Frontal cortex (tissue), 4 donors: ENCODE data around the gene CIRBP. TPM values are rescaled to one million over a fixed set of nuclear protein-coding genes. Genes with fewer than 3 reads are reported as not detected.

ENCODE experiments used
- DNase-seq, 2 donors: peaks; one replicate each; pipeline ENCODE4 v3.0.0; 2012; ENCODE audit warnings: low spot score in 2 of 2
- FAIRE-seq: peaks from 2 replicates; lab custom pipeline; 2012; peaks lifted over from hg19 to GRCh38; lab: Jason Lieb, UNC
- total RNA-seq: library from RNA; depleted of rRNA; stranded (reverse); fragments of >200 nt; gene quantifications from one replicate; pipeline ENCODE4 v1.2.3, GENCODE V29; 2014
- donor health status: control.
- donor health status: control.
- donor health status: control.

Gene CIRBP
- total RNA-seq, 1 donor from 2014 or later, result 573 TPM

- DNase-seq, result no peak
- FAIRE-seq, result no peak
Measured at GRCh38 chr19:1287354-1288225, 18.5 kb downstream of the CIRBP start.

GRCh38 chr19:1288226-1288612 lies 19.1 kb downstream of the CIRBP start:
- no peak for FAIRE-seq
- DNase-seq, result no peak

GRCh38 chr19:1288833-1289685 lies 19.9 kb downstream of the CIRBP start:
- no peak for FAIRE-seq
- DNase-seq, result no peak

- FAIRE-seq, result no peak
- no peak for DNase-seq
Measured at GRCh38 chr19:1289686-1290025, 20.5 kb downstream of the CIRBP start.

GRCh38 chr19:1290196-1290702 lies 21.1 kb downstream of the CIRBP start:
- no peak for FAIRE-seq

GRCh38 chr19:1290703-1291651 lies 21.8 kb downstream of the CIRBP start:
- DNase-seq (no peak), FAIRE-seq (no peak)

More at GRCh38 chr19:1290196-1290702, 21.1 kb downstream of the CIRBP start:
- no peak for DNase-seq

GRCh38 chr19:1291761-1292418 lies 22.8 kb downstream of the CIRBP start:
- DNase-seq (peak in 1 of 2 donors; percentile 76), FAIRE-seq (no peak)

GRCh38 chr19:1292419-1293151 lies 23.5 kb downstream of the CIRBP start:
- no peak for FAIRE-seq
- DNase-seq, result no peak

- DNase-seq, result no peak
- FAIRE-seq, result no peak
Measured at GRCh38 chr19:1293782-1294604, 24.9 kb downstream of the CIRBP start.

- no peak for FAIRE-seq
Measured at GRCh38 chr19:1294688-1295087, 25.6 kb downstream of the CIRBP start.

GRCh38 chr19:1295169-1296012 lies 26.3 kb downstream of the CIRBP start:
- DNase-seq (peak in 1 of 2 donors; percentile 63), FAIRE-seq (no peak)

More at GRCh38 chr19:1294688-1295087, 25.6 kb downstream of the CIRBP start:
- DNase-seq, result no peak

GRCh38 chr19:1296078-1296477 lies 26.9 kb downstream of the CIRBP start:
- no peak for FAIRE-seq
- no peak for DNase-seq

GRCh38 chr19:1296575-1297271 lies 27.6 kb downstream of the CIRBP start:
- no peak for FAIRE-seq
- no peak for DNase-seq

GRCh38 chr19:1298235-1298634 lies 29.1 kb downstream of the CIRBP start:
- no peak for FAIRE-seq
- no peak for DNase-seq

- FAIRE-seq (no peak), DNase-seq (no peak)
Measured at GRCh38 chr19:1299801-1300200, 30.7 kb downstream of the CIRBP start.
